Thoracic aorta (tissue), 2 donors: ENCODE measurements around the gene EQTN. TPM values are rescaled to one million over a fixed set of nuclear protein-coding genes. Genes with fewer than 3 reads are reported as not detected.

Experiments used
- ATAC-seq: fragments of 150-250 bp; one replicate; pipeline ENCODE4 v1.8.0; 2017; ENCODE audit warnings: low read depth; ENCODE audit not compliant: insufficient number of reproducible peaks, low FRiP score
- DNase-seq: peaks from one replicate; pipeline ENCODE4 v3.0.0-alpha.2; 2020; ENCODE audit warnings: low spot score
- H3K27ac ChIP-seq, 2 donors: fragments of 200-600 bp; sonication (generic); 1 replicate in 1 of 2; 2 replicates in 1 of 2; pipeline ENCODE4 v1.5.1; 2016; ENCODE audit warnings: mild to moderate bottlenecking in 2 of 2, moderate library complexity in 2 of 2
- H3K27me3 ChIP-seq: fragments of 200-600 bp; sonication (generic); replicated peaks from 2 replicates; pipeline ENCODE4 v1.6.0; 2016; ENCODE audit warnings: mild to moderate bottlenecking; ENCODE audit not compliant: insufficient read depth
- H3K36me3 ChIP-seq: fragments of 200-600 bp; sonication (generic); one replicate; pipeline ENCODE4 v1.5.1; 2016
- H3K4me1 ChIP-seq, 2 donors: fragments of 200-600 bp; sonication (generic); 1 replicate in 1 of 2; 2 replicates in 1 of 2; pipeline versions ENCODE4 v1.5.1 to v1.6.0; 2016; ENCODE audit warnings: low read depth in 2 of 2, mild to moderate bottlenecking in 1 of 2; ENCODE audit not compliant: control insufficient read depth in 1 of 2
- H3K4me3 ChIP-seq: fragments of 200-600 bp; sonication (generic); 2 replicates; pipeline ENCODE4 v1.5.1; 2016; ENCODE audit warnings: mild to moderate bottlenecking
- H3K9me3 ChIP-seq: fragments of 200-600 bp; sonication (generic); 2 replicates; pipeline ENCODE4 v1.5.1; 2016
- CTCF ChIP-seq: fragments of 200-600 bp; sonication (generic); IDR thresholded peaks from one replicate; pipeline ENCODE4 v1.5.1; 2019; ENCODE audit warnings: antibody characterized with exemption
- total RNA-seq, 2 donors: library from RNA; depleted of rRNA; stranded (reverse); fragments of >200 nt; gene quantifications; one replicate each; pipeline versions ENCODE4 v1.1.0 to v1.2.3, GENCODE V29; 2016

Gene EQTN
- total RNA-seq, 2 donors from 2014 or later, result not detected

- H3K27me3 ChIP-seq, result no peaks in the 10 kb centered on the region
- no peaks in the 10 kb centered on the region for H3K36me3 ChIP-seq
- peaks cover 2 to 3% of the 10 kb centered on the region in 2 donors for H3K4me1 ChIP-seq
- ATAC-seq, result no peak
- no peak for DNase-seq
- TF ChIP-seq CTCF, result no peak
- no peak overlapping the region for H3K27ac ChIP-seq
- no peak overlapping the region for H3K4me3 ChIP-seq
- no peaks in the 10 kb centered on the region for H3K9me3 ChIP-seq
Observed at GRCh38 chr9:27328483-27328882, 31.5 kb upstream of the EQTN start.

GRCh38 chr9:27311184-27311583 lies 14.2 kb upstream of the EQTN start:
- no peaks in the 10 kb centered on the region for H3K4me1 ChIP-seq
- TF ChIP-seq CTCF, result no peak
- no peaks in the 10 kb centered on the region for H3K36me3 ChIP-seq
- no peak for ATAC-seq
- H3K4me3 ChIP-seq, result no peak overlapping the region
- no peak overlapping the region for H3K27ac ChIP-seq
- no peak for DNase-seq
- no peaks in the 10 kb centered on the region for H3K27me3 ChIP-seq
- no peaks in the 10 kb centered on the region for H3K9me3 ChIP-seq

DNA sequence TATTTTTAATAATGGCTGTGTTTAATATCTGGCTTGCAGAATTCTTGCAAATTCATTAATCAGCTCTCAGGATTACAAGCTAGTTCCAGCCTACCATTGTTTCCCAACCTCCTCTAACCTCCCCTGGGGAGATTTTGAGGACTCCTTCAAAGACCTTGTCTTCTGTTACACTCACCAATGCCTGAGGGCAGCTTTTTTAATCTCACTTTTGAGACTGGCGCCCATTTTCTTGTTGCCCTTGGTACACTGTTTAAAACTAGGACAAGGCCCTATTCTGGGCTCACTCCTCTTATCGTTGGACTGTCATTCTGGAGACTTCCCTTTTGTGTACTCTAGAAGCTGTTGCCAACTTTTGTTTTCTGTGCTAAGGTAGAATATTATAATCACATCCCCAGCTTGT lies 13.6 kb upstream of the EQTN start:
- DNase-seq, result no peak
- no peaks in the 10 kb centered on the region for H3K36me3 ChIP-seq
- no peak for TF ChIP-seq CTCF
- ATAC-seq, result no peak
- no peaks in the 10 kb centered on the region for H3K9me3 ChIP-seq
- no peak overlapping the region for H3K27ac ChIP-seq
- H3K4me3 ChIP-seq, result no peak overlapping the region
- no peaks in the 10 kb centered on the region for H3K4me1 ChIP-seq
- H3K27me3 ChIP-seq, result no peaks in the 10 kb centered on the region

- DNase-seq (no peak), ATAC-seq (no peak)
- TF ChIP-seq CTCF, result no peak
- H3K36me3 ChIP-seq, result no peaks in the 10 kb centered on the region
- H3K4me3 ChIP-seq, result no peak overlapping the region
- H3K27ac ChIP-seq, result no peak overlapping the region
- H3K4me1 ChIP-seq, result no peaks in the 10 kb centered on the region
- H3K27me3 ChIP-seq, result no peaks in the 10 kb centered on the region
- H3K9me3 ChIP-seq, result no peaks in the 10 kb centered on the region
Observed at GRCh38 chr9:27308691-27309390, 11.9 kb upstream of the EQTN start.

GRCh38 chr9:27304521-27304920 lies 7.6 kb upstream of the EQTN start:
- Histone ChIP-seq H3K4me1 (no peaks in the 10 kb centered on the region), H3K36me3 (no peaks in the 10 kb centered on the region), H3K27ac (no peak overlapping the region), H3K9me3 (no peaks in the 10 kb centered on the region), H3K4me3 (no peak overlapping the region), H3K27me3 (no peaks in the 10 kb centered on the region)
- no peak for TF ChIP-seq CTCF
- ATAC-seq, result no peak
- DNase-seq, result no peak
